CD4-positive, alpha-beta T cell treated with Interleukin-15 for 1 hour (primary cell): ENCODE measurements around the gene ATP10A.

Experiments
- DNase-seq: peaks from one replicate; pipeline ENCODE4 v3.0.0-alpha.2; 2020

The ATP10A gene, protein sequence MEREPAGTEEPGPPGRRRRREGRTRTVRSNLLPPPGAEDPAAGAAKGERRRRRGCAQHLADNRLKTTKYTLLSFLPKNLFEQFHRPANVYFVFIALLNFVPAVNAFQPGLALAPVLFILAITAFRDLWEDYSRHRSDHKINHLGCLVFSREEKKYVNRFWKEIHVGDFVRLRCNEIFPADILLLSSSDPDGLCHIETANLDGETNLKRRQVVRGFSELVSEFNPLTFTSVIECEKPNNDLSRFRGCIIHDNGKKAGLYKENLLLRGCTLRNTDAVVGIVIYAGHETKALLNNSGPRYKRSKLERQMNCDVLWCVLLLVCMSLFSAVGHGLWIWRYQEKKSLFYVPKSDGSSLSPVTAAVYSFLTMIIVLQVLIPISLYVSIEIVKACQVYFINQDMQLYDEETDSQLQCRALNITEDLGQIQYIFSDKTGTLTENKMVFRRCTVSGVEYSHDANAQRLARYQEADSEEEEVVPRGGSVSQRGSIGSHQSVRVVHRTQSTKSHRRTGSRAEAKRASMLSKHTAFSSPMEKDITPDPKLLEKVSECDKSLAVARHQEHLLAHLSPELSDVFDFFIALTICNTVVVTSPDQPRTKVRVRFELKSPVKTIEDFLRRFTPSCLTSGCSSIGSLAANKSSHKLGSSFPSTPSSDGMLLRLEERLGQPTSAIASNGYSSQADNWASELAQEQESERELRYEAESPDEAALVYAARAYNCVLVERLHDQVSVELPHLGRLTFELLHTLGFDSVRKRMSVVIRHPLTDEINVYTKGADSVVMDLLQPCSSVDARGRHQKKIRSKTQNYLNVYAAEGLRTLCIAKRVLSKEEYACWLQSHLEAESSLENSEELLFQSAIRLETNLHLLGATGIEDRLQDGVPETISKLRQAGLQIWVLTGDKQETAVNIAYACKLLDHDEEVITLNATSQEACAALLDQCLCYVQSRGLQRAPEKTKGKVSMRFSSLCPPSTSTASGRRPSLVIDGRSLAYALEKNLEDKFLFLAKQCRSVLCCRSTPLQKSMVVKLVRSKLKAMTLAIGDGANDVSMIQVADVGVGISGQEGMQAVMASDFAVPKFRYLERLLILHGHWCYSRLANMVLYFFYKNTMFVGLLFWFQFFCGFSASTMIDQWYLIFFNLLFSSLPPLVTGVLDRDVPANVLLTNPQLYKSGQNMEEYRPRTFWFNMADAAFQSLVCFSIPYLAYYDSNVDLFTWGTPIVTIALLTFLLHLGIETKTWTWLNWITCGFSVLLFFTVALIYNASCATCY (N-terminal part only)

DNA sequence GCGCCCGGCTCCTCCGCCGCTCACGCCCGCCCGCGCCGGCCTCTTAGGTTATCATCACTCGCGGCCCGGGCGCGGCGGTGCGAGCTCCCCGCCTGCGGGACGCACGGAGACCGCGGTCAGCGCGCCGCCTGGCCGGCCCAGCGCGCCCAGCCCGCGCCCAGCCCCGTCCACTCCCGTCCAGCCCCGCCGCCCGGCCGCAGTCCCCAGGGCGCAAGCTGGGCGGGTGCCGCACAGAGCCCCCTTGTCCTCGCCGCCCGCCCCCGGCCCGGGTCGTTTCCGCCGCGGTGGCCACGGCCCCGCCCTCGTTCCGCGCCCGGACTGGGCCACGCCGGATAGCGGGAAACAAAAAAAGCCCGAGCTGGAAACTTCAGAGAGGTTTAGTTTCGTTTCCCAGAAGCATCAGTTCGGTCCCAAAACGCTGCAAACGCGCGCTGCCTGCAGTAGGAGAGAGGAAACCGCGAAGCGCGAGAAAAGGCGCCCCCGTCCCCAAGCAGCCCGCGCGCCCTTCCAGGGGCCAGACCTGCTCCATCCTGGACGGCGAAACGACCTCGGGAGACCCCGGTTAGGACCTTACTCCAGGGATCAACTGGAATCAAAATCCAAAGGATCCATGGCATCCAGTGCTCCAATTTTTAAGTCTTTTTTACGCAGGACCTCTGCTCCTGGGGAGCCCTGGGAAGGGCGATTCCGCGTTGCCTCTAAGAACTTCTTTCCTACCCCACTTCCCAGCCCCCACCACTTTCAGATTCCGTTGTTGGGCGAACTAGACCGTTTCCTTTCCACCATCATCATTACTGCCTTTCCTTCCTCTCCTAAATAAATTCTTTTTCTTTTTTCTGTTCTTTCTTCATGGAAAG lies at the start of gene ATP10A:
Gene ATP10A (minus strand): TSS at position 217 of the 857 bp plus-strand sequence. CDS start 231 bp downstream, outside the sequence.
- DNase-seq: no peak

DNA sequence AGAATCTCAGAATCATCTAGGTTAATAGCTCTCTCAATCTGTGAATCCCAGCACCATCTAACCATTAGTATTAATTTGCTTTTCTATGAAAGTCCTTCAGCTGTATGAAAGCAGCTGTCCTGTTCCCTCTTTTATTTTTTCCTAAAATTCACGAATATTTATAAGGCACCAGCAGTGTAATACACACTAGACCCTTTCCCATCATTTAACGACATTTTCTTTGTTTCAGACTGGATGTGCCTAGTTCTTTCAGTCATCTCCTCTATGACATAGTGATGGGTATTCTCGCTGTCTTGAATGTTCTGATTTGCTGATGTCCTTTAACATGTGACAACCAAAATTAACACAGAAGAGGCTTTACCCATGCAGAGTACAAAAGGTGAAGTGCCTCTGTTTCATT lies 48.9 kb upstream of the ATP10A start:
- DNase-seq: no peak

DNA sequence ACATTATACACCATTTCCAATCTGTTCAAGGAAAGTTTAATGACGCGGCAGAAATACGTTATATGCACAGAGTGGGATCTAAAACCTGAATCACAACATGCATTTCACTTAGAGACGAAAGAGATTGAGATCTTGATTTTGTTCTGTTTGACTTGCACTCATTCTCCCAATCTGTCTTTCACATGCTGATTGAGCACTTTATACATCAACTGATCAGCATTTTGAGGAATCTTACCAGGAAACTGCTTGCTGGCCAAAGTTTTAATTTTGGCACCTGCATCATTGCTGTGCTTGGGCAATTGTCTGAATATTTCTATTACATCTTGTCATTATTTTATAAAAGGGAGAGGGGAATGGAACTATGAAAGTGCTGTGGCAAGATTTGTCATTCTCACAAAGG lies 47.7 kb upstream of the ATP10A start:
- DNase-seq: no peak

DNA sequence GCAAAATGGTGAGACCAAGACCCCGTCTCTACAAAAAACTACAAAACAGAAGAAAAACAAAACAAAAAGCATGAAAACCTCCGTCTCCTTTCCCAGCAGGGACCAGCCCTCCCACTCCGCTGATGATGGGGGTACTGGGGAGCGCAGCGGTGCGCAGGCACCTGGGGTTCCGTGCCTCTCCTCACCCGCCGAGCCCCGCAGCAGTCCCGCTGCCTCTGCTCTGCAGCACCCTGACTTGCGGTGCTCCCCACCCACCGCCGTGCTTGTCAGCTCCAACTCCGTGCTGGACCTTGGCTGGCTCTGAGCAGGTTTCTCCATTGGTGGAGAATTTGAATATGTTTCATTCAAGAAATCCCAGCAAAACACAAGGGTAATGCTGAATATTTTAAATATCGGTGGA lies 46.7 kb upstream of the ATP10A start:
- no peak for DNase-seq

DNA sequence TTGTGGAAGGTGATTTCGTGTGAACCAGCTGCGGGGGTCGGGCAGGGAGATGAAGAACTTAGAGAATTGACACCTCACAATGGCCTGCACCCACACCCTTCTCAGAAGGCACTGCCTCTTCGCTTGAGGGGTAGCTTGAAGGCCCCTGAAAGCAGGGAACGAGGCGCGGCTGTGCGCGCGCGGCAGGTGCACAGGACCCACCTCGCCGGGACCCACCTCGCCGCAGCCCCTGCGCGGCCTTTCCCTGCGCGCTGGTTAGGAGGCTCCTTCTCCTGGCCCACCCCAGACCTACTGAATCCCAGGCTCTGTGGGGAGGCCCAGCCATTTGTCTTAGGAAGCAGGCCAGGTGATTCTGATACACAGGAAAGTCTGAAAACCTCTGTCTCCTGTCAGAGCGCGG lies 46.2 kb upstream of the ATP10A start:
- DNase-seq: no peak

DNA sequence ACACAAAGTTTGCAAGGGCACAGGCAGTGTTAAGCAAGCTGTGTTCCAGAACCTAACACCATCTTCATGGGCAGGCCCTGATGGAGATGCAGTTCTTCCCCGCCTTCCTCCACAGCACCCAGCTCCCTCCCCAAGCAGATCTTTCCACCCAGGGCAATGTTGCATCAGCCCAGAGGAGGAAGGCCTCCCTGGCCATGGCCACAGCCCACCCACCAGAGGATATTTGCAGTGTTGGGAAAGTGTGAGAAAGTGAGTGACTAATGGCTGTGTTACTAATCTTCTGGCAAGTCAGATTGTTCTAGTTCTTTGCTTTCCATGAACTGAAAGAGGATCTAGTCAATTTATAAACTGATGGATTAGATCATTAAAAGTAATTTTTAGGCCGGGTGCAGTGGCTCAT lies 42.0 kb upstream of the ATP10A start:
- no peak for DNase-seq

DNA sequence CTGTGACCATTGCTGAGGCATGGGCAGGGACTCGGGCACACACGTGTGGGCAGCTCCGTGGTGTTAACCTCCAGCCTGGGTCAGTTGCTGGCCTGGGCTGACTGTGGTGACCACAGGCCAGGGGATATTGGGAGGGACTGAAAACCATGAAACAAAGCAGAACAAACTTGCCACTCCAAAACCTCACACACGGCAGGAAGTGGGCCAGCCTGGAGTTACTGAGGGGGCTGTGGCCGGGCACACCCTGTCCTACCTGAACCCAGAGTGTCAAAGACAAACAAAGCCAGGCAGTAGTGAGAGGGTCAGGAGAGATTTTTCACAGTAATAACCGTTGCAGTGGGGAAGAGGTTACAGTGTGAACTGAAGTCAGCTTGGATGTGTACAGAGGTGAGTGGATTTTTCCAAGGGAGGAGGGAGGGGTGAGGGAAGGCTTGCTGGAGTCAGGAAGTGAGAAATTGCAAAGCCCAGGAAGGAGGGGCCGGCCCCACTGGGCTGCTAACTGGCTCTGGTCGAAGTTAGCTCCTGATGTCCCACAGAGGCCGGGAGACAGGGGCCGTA lies 40.0 kb upstream of the ATP10A start:
- DNase-seq: no peak

DNA sequence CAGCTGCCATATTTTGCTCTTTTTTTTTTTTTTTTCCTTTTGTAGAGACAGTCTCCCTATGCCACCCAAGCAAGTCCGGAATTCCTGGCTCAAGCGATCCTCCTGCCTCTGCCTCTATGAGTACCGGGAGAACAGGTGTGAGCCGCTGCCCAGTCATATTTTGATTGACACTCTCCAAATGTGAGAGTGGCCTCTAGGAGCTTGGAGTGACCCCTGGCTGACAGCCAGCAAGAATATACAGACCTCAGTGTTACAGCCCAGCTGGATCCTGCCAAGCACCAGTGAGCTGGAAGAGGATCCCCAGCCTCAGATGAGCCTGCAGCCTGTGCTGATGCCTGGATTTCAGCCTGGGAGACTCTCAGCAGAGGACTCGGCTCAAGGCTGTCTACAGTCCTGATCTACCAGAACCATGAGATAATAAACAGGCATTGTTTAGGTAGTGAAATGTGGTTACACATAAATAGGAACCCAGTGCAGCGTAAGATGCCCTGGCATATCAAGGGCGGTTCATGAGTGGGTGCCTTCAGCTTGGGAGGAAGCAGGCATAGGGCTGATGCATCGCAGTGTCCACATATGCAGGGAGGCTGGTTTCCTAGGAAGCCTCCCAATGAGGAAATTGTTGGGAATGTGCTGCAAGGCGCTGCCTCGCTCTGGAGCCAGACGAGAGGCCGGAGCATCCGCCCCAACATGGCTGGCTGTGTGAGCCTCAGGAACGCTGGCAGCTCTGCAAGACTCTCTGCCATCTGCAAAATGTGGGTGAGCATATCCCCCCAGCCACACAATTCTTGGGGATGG lies 38.9 kb upstream of the ATP10A start:
- DNase-seq: no peak

DNA sequence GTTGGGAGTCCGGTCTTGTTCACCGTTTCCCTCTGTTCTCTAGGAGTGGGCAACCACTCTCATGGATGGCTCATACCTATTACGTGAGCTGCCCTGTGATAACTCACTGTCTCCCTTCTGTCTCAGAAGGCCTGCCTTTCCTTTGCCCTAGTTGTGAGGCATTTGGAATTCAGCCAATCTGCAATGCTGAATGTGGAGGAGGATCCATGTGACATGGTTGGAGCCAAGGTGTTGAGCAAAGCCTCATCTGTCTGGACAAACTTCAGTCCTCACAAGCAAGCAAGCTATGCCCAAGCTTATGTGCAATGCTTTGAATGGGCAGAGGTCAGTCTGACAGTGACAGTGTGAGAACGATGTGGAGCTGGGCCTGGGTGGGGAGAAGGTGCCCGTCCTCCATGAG lies 37.8 kb upstream of the ATP10A start:
- no peak for DNase-seq

DNA sequence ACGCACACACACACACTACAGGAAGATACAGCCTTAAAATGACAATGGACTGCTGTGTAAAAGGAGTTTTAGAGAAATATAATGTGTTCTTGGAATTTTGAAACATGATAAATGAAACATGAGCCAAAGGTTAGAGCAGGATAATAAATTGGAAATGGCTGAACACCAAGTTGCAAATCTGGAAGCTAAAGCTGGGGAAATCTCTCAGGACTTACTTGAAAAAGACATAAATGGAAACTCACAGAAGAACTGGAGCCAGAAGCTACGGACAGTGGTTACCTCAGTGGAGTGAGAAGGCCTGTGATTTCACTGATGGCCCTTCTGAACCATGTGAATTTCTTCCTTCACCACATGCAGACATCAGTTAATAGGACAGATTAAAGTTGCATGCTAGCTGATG lies 37.3 kb upstream of the ATP10A start:
- DNase-seq: no peak

DNA sequence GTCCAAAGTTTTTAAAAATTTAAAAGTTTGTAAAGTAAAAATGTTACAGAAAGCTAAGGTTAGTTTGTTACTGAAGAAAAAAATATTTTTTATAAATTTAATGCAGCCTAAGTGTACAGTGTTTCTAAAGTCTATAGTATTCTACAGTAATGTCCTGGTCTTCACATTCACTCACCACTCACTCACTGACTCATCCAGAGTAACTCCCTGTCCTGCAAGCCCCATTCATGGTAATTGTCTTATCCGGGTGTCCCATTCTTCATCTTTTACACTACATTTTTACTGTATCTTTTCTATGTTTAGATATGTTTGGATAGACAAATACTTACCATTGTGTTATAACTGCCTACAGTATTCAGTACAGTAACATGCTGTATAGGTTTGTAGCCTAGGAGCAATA lies 36.7 kb upstream of the ATP10A start:
- DNase-seq: no peak

DNA sequence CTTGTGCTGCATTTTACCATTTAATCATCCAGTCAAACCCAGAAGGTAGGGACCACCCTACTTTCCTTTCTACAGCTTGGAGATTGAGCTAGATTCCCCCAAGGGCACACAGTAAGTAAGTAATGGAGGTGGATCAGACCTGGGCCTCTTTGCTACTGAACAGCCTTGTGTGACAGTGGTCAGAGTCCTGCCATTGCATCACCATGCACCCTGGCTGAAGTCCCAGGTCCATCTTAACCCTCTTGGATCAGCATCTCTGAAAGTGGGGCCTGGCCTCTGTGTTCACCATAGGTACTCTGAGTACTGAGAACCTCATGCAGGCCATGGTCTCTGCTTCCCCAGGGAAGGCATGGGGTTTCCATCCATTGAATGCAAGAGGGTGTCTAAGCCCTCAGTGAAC lies 34.5 kb upstream of the ATP10A start:
- no peak for DNase-seq

DNA sequence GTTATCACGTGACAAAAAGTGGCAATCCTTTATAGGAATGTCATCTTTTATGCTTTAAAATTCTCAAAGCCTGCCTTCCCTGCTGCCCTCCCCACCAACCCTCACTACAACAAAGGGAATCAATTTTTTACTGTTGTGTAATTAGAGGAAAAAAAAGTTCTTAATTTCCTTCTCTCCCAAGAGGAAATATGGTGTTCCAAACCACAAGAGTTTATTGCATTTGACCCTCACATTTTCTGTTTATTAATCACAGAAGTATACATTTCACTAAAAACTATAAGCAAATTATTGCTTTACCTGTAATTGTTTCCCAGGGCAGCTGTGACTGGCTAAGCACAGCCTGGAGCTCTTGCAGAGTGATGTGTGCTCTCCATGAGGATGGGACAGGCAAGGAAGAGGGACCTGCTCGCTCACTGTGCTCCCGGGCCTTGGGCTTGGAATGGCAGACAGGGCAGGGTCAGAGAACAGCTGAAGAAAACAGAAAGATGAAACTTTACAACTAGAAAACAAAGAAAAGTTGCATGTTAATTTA lies 31.3 kb upstream of the ATP10A start:
- DNase-seq: no peak

DNA sequence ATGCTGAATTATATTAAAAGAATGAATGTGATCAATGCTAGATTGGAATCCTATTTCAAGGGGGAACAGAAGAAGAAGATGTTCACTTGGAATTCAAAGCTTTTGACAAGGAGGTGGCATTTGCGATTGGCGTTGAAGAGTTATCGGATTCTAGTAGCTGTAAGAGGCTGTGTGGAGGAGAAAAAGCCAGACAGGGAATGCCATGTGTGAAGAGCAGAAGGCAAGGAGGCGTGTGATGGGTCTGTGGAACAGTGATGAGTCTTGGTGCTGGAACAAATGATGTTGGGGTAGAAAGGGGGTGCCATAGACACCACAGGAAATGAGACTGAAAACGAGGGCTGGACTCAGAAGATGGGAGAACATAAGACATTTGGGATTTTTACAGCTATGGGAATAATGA lies 30.5 kb upstream of the ATP10A start:
- DNase-seq: no peak

DNA sequence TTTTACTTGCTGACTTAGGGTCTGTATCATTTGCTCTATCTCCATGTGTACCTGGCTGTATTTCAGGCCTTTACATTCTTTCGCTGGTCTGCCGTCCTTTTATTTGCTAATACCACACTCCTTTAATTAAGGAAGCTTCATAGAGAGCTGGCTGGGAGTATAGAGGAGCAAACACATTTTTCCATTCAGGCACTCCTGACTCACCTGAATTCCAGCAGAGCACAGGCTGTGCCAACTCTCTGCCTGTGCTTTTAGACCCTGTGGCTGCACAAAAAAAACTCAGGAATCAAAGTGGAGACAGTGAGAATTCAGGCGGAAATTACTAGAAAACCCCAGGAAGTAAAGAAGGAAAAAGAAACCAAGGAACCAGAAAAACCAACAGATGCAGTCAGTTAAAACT lies 29.0 kb upstream of the ATP10A start:
- DNase-seq: no peak

DNA sequence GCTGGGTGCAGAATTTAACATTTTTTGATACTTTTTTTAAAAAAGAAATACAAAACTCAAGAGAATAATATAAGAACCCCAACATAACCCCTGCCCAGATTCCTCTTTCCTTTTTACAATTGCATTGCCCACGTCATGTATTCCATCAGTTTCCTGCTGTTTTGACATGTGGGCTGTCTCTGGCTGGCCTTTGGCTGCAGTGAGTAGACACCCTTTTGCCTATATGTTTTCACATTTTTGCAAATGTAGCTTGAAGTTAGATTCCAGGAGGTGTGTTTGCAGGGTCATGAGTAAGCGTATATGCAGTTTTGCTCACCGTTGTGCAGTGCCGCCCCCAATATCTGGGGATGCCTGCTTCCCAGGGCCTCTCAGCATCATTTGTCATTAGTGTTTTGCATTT lies 28.0 kb upstream of the ATP10A start:
- DNase-seq: no peak

DNA sequence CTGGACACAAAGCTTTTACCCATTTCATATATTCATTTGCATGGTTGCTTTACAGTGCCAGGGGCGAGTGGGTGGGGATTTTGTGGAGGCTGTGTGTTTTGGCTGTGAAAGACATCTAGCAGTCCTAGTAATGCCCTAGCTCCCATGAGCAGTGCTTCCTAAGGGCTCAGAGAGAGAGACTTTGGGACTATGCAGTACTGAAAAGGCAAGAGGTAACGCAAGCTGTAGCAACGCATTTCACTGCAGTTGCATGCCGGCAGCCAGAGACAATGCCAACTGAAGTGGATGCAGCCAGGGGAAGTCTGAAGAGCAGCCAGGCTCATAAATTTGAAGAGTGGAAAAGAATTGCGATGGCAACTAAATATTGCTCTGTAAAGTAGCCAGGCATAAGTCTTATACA lies 27.4 kb upstream of the ATP10A start:
- no peak for DNase-seq

DNA sequence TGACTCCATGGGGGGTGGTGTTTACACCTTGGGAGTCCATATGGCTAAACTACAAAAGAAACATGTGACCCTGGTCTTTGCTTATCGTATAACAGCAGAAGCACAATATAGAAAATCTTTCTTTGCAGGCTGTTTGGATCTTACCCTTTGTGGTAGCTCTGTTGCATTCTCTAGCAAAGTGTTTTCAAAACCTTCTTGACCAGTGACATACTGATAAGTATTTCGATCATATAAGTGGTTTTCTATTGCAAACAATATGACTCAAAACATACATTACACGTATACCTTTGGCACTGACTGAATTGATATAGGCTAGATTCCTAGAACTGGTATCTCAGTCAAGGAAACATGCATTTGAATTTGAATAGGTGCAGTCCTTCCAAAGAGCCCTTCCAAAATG lies 24.7 kb upstream of the ATP10A start:
- DNase-seq: no peak

DNA sequence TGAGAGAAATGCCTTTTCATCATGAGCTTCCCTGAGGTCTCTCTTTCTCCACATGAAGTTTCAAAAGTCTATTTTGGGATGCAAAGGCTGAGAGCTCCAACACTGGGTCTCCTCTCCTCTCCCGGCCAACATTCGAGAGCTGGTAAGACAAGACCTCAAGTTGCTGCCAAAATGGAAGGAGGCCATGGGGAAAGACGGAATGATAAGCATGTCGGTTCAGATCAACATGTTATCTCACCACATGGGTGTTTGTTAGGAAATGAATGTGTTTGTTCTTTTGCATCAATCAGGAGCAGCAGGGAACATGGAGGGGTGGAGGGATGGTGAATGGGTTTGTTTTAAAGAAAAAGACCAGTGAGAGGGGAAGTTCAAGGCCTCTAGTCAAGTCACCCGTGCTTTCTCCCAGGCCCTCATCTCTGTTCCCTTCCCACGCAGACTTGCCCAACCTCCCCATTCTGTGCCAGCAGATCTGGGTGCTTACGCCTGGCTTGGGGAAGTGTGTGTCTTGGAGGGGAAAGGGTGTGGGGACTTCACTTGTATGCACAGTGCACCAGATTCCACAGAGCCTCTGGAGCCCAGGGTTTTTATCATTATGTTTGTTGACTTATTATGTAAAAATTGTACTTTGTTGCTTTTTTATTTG lies 23.5 kb upstream of the ATP10A start:
- DNase-seq: no peak

DNA sequence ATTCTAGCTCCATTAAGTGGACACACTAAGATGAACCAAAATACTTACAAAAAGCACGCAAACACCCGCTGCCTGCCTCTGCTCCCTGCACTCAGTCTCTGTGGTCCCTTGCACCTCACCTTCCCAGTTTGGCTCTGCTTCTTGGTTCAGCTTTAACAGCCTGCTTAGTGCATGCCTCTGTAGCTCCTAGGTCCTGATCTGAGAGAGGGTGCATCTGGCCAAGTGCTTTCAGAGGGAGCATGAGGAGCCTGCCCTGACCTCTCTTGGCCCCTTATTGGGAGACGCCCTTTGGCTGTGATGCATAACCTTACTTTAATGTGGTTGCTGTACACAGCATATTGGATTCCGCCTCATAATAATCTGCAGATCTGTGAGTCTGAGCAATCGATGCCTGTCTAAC lies 21.2 kb upstream of the ATP10A start:
- no peak for DNase-seq
